GM13977 (cell line): Measurements from ENCODE around the gene RAP1GAP.
A peak's percentile ranks its signal among the peaks of the same experiment; 100 is the strongest.

ENCODE experiments used
- DNase-seq: peaks from one replicate; pipeline ENCODE4 v3.0.0; 2012; ENCODE audit warnings: low spot score
- in situ Hi-C: fragments of 300-500 bp; cut with MboI; formaldehyde crosslinking; loops from one replicate; pipeline ENCODE4 v1.12.0; 2022; ENCODE audit warnings: low sequenced_read_pairs, low pct_unique_long_range_greater_than_20kb, mixed read lengths, inconsistent platforms; ENCODE audit not compliant: unreplicated experiment
- TF ChIP-seq, protein P1 (sequence below): IDR thresholded peaks from 2 replicates; pipeline ENCODE4 v1.5.1; 2012; ENCODE audit warnings: mild to moderate bottlenecking, control low read depth; ENCODE audit not compliant: insufficient read depth; ENCODE audit errors: extremely low read depth, missing control alignments

The RAP1GAP gene

DNA sequence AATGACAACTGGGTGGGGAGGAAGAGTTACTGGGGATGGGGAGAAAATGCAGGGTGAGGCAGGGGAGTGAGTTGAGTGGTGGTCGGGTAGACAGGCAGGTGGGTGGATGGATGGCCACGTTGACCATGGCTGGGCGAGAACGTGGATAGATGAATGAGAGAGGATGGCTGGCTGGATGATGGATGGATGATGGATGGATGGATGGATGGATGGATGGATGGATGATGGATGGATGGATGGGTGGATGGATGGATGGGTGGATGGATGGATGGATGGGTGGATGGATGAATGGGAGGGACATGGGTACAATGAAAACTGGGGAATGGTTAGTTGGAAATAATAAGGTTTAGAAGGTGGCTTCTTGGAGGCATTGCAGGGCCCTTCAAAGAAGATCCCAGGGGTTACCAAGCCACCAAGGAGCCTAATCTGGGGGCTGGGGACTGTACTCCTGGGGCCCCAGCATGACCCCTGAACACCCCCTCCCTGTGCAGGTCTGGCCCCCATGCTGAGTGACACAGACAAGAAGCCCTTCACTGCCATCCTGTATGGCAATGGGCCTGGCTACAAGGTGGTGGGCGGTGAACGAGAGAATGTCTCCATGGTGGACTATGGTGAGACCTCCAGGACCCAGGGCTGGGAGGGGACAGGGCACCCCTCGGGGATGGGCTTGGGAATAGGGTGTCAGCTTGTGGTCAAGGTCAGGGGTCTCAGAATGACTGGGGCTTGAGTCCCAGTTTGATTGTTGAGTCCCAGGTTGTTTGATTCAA lies 92.9 kb downstream of the RAP1GAP start:
- DNase-seq: no peak
- TF ChIP-seq, protein P1, sequence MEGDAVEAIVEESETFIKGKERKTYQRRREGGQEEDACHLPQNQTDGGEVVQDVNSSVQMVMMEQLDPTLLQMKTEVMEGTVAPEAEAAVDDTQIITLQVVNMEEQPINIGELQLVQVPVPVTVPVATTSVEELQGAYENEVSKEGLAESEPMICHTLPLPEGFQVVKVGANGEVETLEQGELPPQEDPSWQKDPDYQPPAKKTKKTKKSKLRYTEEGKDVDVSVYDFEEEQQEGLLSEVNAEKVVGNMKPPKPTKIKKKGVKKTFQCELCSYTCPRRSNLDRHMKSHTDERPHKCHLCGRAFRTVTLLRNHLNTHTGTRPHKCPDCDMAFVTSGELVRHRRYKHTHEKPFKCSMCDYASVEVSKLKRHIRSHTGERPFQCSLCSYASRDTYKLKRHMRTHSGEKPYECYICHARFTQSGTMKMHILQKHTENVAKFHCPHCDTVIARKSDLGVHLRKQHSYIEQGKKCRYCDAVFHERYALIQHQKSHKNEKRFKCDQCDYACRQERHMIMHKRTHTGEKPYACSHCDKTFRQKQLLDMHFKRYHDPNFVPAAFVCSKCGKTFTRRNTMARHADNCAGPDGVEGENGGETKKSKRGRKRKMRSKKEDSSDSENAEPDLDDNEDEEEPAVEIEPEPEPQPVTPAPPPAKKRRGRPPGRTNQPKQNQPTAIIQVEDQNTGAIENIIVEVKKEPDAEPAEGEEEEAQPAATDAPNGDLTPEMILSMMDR: no peak
- in situ Hi-C loops: no loop called here

DNA sequence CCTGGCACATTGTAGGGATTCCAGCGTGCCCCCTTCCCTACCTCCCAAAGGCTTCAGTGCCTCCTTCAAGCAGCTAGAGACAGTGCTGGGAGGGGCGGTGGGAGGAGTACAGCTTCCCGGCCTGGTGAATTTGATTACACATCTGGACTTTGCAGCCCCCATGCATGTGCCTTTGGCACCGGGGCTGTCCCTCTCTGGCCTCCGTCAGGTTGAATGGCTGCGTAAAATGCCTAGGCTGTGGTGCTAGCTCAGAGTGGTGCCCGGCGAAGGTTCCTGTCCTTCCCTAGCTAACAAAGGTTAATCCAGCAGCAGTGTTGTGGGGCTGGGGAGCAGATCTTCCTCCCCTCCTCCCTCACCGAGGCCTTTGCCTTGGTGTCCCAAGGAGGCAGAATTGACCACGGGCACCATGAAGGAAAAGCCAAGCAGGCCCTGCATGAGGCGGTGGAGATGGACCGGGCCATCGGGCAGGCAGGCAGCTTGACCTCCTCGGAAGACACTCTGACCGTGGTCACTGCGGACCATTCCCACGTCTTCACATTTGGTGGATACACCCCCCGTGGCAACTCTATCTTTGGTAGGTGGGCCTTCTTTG lies 93.7 kb downstream of the RAP1GAP start:
- DNase-seq: no peak
- in situ Hi-C loops: no loop called here
- TF ChIP-seq, protein P1: no peak

DNA sequence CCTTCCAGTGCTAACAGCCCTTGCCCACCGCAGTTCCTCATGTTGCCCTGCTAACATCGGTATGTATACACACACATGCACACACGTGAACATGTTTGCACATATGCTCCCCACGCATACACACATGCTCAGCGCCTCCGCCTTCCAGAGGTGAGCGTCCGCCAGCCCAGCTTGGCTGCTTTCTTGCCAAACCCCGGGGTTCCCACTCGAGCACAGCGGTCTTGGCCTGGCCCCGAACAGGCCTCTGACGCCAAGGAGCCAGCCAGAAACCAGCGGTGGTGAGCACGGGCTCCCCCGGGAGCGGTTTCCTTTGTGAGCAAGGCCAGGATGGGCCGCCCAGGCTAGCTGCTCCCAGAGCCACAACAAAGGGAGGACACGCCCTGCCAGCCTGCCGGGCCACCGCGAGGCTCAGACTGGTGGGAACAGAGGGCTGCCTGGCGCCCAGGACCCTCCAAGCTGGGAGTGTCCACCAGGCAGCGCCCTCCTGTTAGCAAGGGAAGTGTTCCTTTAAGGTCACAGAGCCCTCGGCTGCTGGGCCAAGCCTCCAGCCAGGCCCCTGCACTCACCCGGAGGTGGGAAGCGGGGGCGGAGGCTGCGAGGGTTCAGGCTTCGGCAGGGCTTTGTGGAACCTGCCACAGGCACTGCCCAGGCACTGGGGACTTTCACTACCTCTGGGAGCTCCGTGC lies 94.5 kb downstream of the RAP1GAP start:
- TF ChIP-seq, protein P1: no peak
- in situ Hi-C loops: no loop called here
- no peak for DNase-seq

DNA sequence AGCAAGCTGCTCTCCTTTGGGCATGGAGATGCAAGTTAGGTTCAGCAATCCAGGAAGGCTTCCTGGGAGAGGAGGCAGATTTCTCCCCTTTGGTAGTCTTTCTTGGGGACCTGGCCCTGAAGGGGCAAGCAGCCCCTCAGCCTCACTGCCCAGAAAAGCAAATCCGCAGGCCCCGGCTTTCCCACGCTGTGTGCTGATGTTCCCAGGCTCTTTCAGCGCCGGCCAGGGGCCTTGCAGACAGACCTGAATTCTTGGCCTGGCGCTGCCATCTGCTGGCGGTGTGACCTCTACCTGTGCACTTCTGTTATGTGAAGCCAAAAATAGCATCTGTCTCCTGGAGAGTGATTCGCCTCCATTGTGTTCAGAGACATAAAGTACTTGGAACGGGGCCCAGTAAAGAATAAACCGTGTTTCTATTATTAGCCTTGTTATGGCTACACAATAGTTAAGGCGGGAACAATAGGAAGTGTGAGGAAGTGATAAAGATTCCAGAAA lies 95.1 kb downstream of the RAP1GAP start:
- peak; percentile 59 for DNase-seq
- TF ChIP-seq, protein P1: peak; percentile 42

DNA sequence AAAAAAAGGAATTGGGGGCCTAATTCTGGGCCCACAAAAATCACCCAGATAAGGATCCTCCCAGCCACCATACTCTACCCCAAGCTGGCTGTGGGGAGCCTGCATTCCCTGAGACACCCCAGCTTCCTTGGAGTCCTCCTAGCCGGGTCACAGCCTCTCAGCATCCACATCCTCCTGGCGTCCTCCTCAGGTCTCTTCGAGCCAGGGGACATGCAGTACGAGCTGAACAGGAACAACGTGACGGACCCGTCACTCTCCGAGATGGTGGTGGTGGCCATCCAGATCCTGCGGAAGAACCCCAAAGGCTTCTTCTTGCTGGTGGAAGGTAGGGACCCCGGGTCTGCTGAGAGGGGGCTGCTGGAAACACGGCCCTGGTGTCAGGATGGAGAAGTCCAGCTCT lies 95.7 kb downstream of the RAP1GAP start:
- TF ChIP-seq, protein P1: no peak
- in situ Hi-C loops: no loop called here
- DNase-seq: no peak

More for the DNA sequence above, 95.1 kb downstream of the RAP1GAP start:
- in situ Hi-C loops: no loop called here

DNA sequence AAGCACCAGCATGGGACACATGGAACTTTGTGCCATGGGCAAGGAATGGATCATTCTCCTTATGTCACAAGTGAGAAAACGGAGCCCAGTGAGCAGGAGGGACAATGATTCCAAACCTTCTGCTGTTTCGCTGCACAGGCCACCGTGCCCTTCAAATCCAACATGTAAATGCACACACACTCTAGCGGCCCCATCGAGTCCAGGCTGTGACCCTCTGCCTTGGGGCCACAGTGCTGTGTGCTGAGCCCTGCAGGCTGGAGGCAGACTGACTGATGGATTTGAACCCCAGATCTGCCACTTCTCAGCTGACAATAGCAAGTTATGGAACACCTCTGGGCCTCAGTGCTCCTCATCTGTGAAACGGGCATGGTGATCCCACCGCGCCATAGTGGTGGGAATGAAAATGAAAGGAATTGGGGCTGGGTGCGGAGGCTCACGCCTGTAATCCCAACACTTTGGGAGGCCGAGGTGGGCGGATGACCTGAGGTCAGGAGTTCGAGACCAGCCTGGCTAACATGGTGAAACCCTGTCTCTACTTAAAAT lies 96.4 kb downstream of the RAP1GAP start:
- DNase-seq: no peak
- TF ChIP-seq, protein P1: no peak
- in situ Hi-C loops: no loop called here
